GM20431 (cell line): ENCODE data around the gene PHACTR3.

ENCODE experiments used
- in situ Hi-C: fragments of 300-500 bp; cut with MseI, MboI; formaldehyde crosslinking; loops from one replicate; pipeline ENCODE4 v1.15.0; 2020; ENCODE audit warnings: low sequenced_read_pairs; ENCODE audit not compliant: unreplicated experiment

The PHACTR3 gene

GRCh38 chr20:59572515-59572914, 31.8 kb upstream of the PHACTR3 start:
- in situ Hi-C loops: no loop called here

- in situ Hi-C loops: no loop called here
These were observed 30.5 kb upstream of the PHACTR3 start for GRCh38 chr20:59573837-59574236.

GRCh38 chr20:59574308-59574707, 30.0 kb upstream of the PHACTR3 start:
- in situ Hi-C loops: no loop called here

GRCh38 chr20:59575216-59575615, 29.1 kb upstream of the PHACTR3 start:
- in situ Hi-C loops: no loop called here

GRCh38 chr20:59575653-59576052, 28.7 kb upstream of the PHACTR3 start:
- in situ Hi-C loops: no loop called here

- in situ Hi-C loops: no loop called here
These were observed 28.0 kb upstream of the PHACTR3 start for GRCh38 chr20:59576216-59576953.

GRCh38 chr20:59577037-59577808, 27.1 kb upstream of the PHACTR3 start:
- in situ Hi-C loops: no loop called here

- in situ Hi-C loops: no loop called here
These were observed 26.4 kb upstream of the PHACTR3 start for GRCh38 chr20:59577809-59578435.

GRCh38 chr20:59578436-59579403, 25.6 kb upstream of the PHACTR3 start:
- in situ Hi-C loops: no loop called here

GRCh38 chr20:59579404-59580145, 24.8 kb upstream of the PHACTR3 start:
- in situ Hi-C loops: no loop called here

GRCh38 chr20:59580146-59580946, 24.0 kb upstream of the PHACTR3 start:
- in situ Hi-C loops: no loop called here

- in situ Hi-C loops: no loop called here
These were observed 23.3 kb upstream of the PHACTR3 start for GRCh38 chr20:59580991-59581401.

GRCh38 chr20:59581993-59582679, 22.2 kb upstream of the PHACTR3 start:
- in situ Hi-C loops: no loop called here

- in situ Hi-C loops: no loop called here
These were observed 20.7 kb upstream of the PHACTR3 start for GRCh38 chr20:59583428-59584277.

GRCh38 chr20:59584278-59584925, 19.9 kb upstream of the PHACTR3 start:
- in situ Hi-C loops: no loop called here

GRCh38 chr20:59585714-59586409, 18.5 kb upstream of the PHACTR3 start:
- in situ Hi-C loops: no loop called here
